GM21723 (cell line): ENCODE results near the gene PLSCR2.
"Not testable (repeated sequence)": the region's sequence is repeated elsewhere in the genome, so short reads cannot be mapped to it uniquely, and the experiment has no call there.

Source experiments
- ATAC-seq: cut with Tn5 transposase; IDR thresholded peaks from one replicate; pipeline ENCODE4 v1.9.1; 2021; ENCODE audit warnings: mild to moderate bottlenecking, moderate library complexity; ENCODE audit not compliant: unreplicated experiment

The PLSCR2 gene, protein sequence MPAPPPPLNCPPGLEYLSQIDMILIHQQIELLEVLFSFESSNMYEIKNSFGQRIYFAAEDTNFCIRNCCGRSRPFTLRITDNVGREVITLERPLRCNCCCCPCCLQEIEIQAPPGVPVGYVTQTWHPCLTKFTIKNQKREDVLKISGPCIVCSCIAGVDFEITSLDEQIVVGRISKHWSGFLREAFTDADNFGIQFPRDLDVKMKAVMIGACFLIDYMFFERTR

DNA sequence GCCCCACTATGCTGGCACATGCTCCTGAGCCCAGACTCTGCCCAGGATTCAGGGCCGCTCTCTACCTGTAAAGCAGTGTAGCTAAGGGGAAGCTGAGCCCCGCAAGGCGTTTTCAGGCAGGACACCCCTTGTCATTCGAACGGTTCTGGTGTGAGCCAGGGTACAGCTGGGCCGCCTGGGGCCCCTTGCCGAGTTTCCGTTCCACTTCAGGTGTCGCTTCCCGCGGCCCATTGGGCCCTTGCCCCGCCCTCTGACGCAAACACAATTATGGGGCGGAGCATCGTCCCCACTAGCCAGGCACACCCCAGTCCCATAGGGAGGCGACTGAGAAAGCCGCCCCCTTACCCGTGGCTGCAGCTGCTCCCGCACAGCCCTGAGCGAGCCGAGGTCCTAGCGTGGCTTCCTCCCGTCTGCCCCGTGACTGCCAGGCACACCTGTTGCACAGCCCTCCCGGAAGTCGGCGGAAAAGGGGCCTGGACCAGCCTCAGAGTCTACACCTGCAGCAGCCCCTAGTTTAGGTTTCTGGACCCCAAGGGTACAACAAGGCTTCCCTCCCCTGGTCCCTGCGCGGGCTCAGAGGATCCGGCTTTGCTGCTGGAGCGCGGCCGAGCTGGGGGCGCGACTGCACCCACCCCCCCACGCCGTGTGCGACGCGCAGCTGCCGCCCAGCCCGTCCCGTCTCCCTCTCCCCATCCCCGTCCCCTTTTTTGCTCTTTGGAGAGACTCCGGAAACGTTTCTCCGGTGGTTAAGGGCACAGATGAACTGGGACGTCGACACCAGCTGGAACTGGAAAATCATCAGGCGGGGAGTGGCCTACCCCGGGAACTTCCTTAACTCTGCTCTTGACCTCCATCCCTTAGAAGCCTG, at the start of gene PLSCR2:
Gene PLSCR2, minus strand, starts transcription at position 412 of the 868 bp plus-strand sequence. CDS start 9,657 bp downstream, outside the sequence.
- ATAC-seq: peak; percentile 98

- no peak for ATAC-seq
Observed at GRCh38 chr3:146517684-146518435, 48.5 kb upstream of the PLSCR2 start.

GRCh38 chr3:146513386-146514051, 44.2 kb upstream of the PLSCR2 start:
- no peak for ATAC-seq

- ATAC-seq: no peak
Observed at GRCh38 chr3:146511402-146512134, 42.2 kb upstream of the PLSCR2 start.

GRCh38 chr3:146507331-146508120, 38.2 kb upstream of the PLSCR2 start:
- no peak for ATAC-seq

GRCh38 chr3:146505516-146505915, 36.2 kb upstream of the PLSCR2 start:
- no peak for ATAC-seq

DNA sequence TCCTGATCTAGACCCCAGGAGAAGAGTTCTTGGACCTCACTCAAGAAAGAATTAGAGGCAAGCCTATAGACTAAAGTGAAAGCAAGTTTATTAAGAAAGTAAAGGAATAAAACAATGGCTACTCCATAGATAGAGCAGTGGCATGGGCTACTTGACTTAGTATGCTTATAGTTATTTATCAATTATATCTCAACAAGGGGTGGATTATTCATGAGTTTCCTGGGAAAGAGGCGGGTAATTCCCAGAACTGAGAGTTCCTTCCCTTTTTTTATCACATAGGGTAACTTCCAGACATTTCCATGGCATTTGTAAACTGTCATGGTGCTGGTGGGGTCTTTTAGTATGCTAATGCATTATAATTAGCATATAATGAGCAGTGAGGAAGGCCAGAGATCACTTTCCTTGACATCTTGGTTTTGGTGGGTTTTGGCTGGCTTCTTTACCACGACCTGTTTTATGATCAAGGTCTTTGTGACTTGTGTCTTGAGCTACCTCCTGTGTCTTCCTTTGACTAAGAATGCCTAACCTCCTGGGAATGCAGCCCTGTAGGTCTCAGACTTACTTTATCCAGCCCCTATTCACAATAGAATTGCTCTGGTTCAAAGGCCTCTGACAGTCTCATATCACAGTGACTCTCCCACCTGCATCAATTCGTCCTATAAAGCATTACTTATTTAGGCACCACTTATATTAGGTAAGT, 35.3 kb upstream of the PLSCR2 start:
- ATAC-seq: no peak

GRCh38 chr3:146503461-146504202, 34.3 kb upstream of the PLSCR2 start:
- ATAC-seq: peak; percentile 95

- ATAC-seq: no peak
Observed at GRCh38 chr3:146502887-146503460, 33.6 kb upstream of the PLSCR2 start.

DNA sequence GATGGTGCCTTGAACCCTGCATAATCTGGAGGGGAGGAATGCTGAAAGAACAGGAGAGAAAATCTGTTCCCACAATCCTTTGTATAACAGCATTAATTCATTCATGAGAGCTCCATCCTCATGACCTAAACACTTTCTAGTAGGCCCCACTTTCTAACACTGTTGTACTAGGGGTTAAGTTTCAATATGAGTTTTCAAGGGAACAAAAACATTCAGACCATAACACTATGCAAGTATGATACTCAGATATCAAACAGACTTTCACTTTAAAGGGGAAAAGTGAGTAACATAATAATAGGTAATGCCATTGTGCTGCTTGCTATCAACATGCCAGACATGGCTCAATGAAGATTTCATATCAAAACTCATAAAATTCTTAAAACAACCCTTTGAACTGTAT, 32.4 kb upstream of the PLSCR2 start:
- ATAC-seq: peak; percentile 37

GRCh38 chr3:146499701-146500100, 30.3 kb upstream of the PLSCR2 start:
- ATAC-seq: no peak

- ATAC-seq: no peak
Observed at GRCh38 chr3:146498002-146498736, 28.8 kb upstream of the PLSCR2 start.

- ATAC-seq: not testable (repeated sequence)
Observed at GRCh38 chr3:146497145-146497843, 27.9 kb upstream of the PLSCR2 start.

DNA sequence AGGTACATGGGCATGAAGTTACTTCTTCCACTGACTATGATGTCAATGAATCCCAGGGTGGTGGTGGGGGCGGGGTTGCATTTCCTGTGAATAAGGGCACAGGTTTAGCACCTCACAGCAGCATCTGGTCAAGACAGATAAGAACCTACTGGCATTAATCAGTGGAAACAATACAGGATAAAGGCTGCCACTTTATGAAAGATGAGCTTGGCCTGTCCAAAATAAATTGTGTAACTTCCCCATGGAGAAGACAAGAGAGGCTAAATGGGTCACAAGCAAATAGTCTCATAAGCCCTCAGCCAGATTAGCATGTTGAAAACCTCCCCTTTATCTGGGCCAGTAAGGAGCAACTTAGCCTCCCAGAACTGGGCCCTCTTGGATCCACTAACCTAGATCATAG, 27.4 kb upstream of the PLSCR2 start:
- no peak for ATAC-seq

GRCh38 chr3:146496251-146496650, 26.9 kb upstream of the PLSCR2 start:
- no peak for ATAC-seq

DNA sequence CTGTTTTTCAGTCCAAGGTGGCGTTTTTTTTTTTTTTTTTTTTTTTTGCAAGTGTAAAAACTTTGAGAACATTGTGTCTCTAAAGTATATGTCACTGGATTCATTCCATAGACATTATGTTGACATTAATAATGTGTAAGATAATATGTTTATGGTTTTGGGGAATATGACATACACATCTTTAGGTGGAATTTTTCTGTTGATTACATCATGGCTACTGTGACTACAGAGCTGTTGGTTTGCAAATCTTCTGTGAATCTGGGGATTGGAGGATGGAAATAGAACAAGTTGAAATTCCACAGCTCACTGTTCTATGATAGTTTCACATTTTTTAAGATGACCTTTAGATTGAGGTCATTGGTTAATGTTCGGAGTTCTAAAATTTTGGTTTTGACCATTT, 24.4 kb upstream of the PLSCR2 start:
- no peak for ATAC-seq

DNA sequence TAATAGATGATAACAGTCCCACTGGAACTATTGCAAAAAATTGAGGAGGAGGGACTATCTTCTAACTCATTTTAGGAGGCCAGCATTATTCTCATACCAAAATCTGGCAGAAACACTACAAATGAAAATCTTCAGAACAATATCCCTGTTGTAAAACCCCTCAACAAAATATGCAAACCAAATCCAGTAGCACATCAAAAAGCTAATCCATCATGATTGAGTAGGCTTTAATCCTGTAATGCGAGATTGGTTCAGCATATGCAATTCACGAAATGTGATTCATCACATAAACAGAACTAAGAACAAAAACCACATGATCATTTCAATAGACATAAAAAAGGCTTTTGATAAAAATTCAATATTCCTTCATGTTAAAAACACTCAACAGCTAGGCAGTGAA, 23.9 kb upstream of the PLSCR2 start:
- ATAC-seq: no peak
